SK-N-SH (cell line): ENCODE measurements around the gene CAPZA2. TPM values are rescaled to one million over a fixed set of nuclear protein-coding genes. Genes with fewer than 3 reads are reported as not detected.

Experiments used
- CTCF ChIA-PET: fragments of 300-600, 350-600 bp; formaldehyde crosslinking; extraction: SDS; loops from one replicate; lab custom pipeline; 2021; lab: Yijun Ruan, JAX
- POLR2A ChIA-PET: fragments of 350-600 bp; sonication (Branson Sonifier 250); formaldehyde crosslinking; extraction: SDS; loops from one replicate; lab custom pipeline; 2020; ENCODE audit warnings: antibody characterized with exemption, inconsistent platforms; lab: Yijun Ruan, JAX
- DNase-seq: peaks from one replicate; pipeline ENCODE4 v3.0.0; 2012
- H2AFZ ChIP-seq: fragments of 200-600 bp; sonication (generic); 2 replicates; pipeline ENCODE4 v1.8.1; 2016; ENCODE audit warnings: antibody characterized with exemption, mild to moderate bottlenecking, low read depth
- H3F3A ChIP-seq: fragments of 200-600 bp; sonication (generic); replicated peaks from 2 replicates; pipeline ENCODE3; 2016; ENCODE audit warnings: antibody characterized with exemption, mild to moderate bottlenecking; ENCODE audit not compliant: insufficient read depth
- H3K27ac ChIP-seq, 2 experiments: fragments of 200-500 bp in 1 of 2; fragments of 200-600 bp in 1 of 2; sonication (Bioruptor generic) in 1 of 2; sonication (generic), shearing (Covaris generic) in 1 of 2; 2 replicates each; pipeline versions ENCODE4 v1.5.1 to v1.6.1; 2014 to 2016; ENCODE audit warnings: low read depth in 2 of 2, inconsistent platforms in 1 of 2, low read length in 1 of 2, mild to moderate bottlenecking in 1 of 2, mixed read lengths in 1 of 2
- H3K27me3 ChIP-seq: fragments of 200-600 bp; sonication (generic), shearing (Covaris generic); 2 replicates; pipeline ENCODE4 v1.6.1; 2016; ENCODE audit warnings: mixed run types; ENCODE audit not compliant: insufficient read depth
- H3K36me3 ChIP-seq, 2 experiments: fragments of 200-500 bp in 1 of 2; fragments of 200-600 bp in 1 of 2; sonication (Bioruptor generic) in 1 of 2; sonication (generic) in 1 of 2; replicated peaks in 1 of 2; 2 replicates each; pipeline versions ENCODE3 to v1.5.1; 2014 to 2016; ENCODE audit warnings: low read length in 1 of 2, mild to moderate bottlenecking in 1 of 2; ENCODE audit not compliant: insufficient read depth in 2 of 2, control insufficient read depth in 1 of 2
- H3K4me1 ChIP-seq, 2 experiments: fragments of 200-500 bp in 1 of 2; fragments of 200-600 bp in 1 of 2; sonication (Bioruptor generic) in 1 of 2; sonication (generic), shearing (Covaris generic) in 1 of 2; 2 replicates each; pipeline versions ENCODE4 v1.5.1 to v1.6.1; 2014 to 2016; ENCODE audit warnings: low read depth in 1 of 2, low read length in 1 of 2, mixed run types in 1 of 2; ENCODE audit not compliant: insufficient read depth in 2 of 2, control insufficient read depth in 1 of 2
- H3K4me2 ChIP-seq: fragments of 200-600 bp; sonication (generic), shearing (Covaris generic); 2 replicates; pipeline ENCODE4 v1.6.1; 2017; ENCODE audit warnings: mixed run types
- H3K4me3 ChIP-seq, 2 experiments: fragments of 200-500 bp in 1 of 2; fragments of 200-600 bp in 1 of 2; sonication (Bioruptor generic) in 1 of 2; sonication (generic), shearing (Covaris generic) in 1 of 2; 2 replicates each; pipeline versions ENCODE4 v1.5.1 to v1.8.1; 2014 to 2016; ENCODE audit warnings: low read depth in 2 of 2, inconsistent platforms in 1 of 2, low read length in 1 of 2, mild to moderate bottlenecking in 1 of 2, mixed read lengths in 1 of 2, moderate library complexity in 1 of 2
- H3K79me2 ChIP-seq: fragments of 200-600 bp; sonication (generic); 2 replicates; pipeline ENCODE4 v1.8.1; 2017; ENCODE audit warnings: mild to moderate bottlenecking; ENCODE audit not compliant: insufficient read depth
- H3K9ac ChIP-seq: fragments of 200-600 bp; sonication (generic); 2 replicates; pipeline ENCODE4 v1.6.1; 2017; ENCODE audit warnings: mixed run types
- H3K9me2 ChIP-seq: fragments of 200-600 bp; sonication (generic); 2 replicates; pipeline ENCODE4 v1.6.1; 2017; ENCODE audit warnings: mixed run types
- H3K9me3 ChIP-seq: fragments of 200-600 bp; sonication (generic); 2 replicates; pipeline ENCODE4 v1.6.1; 2017; ENCODE audit warnings: mixed run types, mild to moderate bottlenecking, moderate library complexity
- H4K20me1 ChIP-seq: fragments of 200-600 bp; sonication (generic); 2 replicates; pipeline ENCODE4 v1.6.1; 2017; ENCODE audit warnings: mild to moderate bottlenecking, mixed run types; ENCODE audit not compliant: insufficient read depth
- CHD2 ChIP-seq: fragments of 150-350 bp; IDR thresholded peaks from 2 replicates; pipeline ENCODE4 v1.6.1; 2018; ENCODE audit warnings: low read length; ENCODE audit not compliant: partially characterized antibody
- EP300 ChIP-seq, 2 experiments: IDR thresholded peaks; 2 replicates each; pipeline versions ENCODE4 v1.4.0 to v1.6.1; 2012; ENCODE audit warnings: borderline replicate concordance in 1 of 2, low read depth in 1 of 2, low read length in 1 of 2
- FOSL2 ChIP-seq: IDR thresholded peaks from 2 replicates; pipeline ENCODE4 v1.4.0; 2012; ENCODE audit warnings: low read depth, mild to moderate bottlenecking, moderate library complexity, borderline replicate concordance
- FOXM1 ChIP-seq: IDR thresholded peaks from 2 replicates; pipeline ENCODE4 v1.4.0; 2012; ENCODE audit warnings: low read depth, mild to moderate bottlenecking
- JUND ChIP-seq: IDR thresholded peaks from 2 replicates; pipeline ENCODE4 v1.4.0; 2012
- NFIC ChIP-seq: IDR thresholded peaks from 2 replicates; pipeline ENCODE4 v1.4.0; 2012; ENCODE audit warnings: borderline replicate concordance
- NRF1 ChIP-seq: IDR thresholded peaks from 2 replicates; pipeline ENCODE4 v1.6.1; 2012; ENCODE audit warnings: low read depth, mild to moderate bottlenecking, low read length
- RAD21 ChIP-seq: IDR thresholded peaks from 2 replicates; pipeline ENCODE4 v1.6.1; 2012; ENCODE audit warnings: mild to moderate bottlenecking, low read length
- RCOR1 ChIP-seq: fragments of 150-350 bp; IDR thresholded peaks from 2 replicates; pipeline ENCODE4 v1.6.1; 2017; ENCODE audit warnings: antibody characterized with exemption, low read length
- RFX5 ChIP-seq: IDR thresholded peaks from 2 replicates; pipeline ENCODE4 v1.6.1; 2012; ENCODE audit warnings: mild to moderate bottlenecking, improper control_type of control experiment, low read length
- SMC3 ChIP-seq: IDR thresholded peaks from 2 replicates; pipeline ENCODE4 v1.6.1; 2012; ENCODE audit warnings: low read depth, low read length, improper control_type of control experiment
- TAF1 ChIP-seq: IDR thresholded peaks from 2 replicates; pipeline ENCODE4 v1.6.1; 2012; ENCODE audit warnings: low read depth, mild to moderate bottlenecking, low read length, moderate library complexity, borderline replicate concordance
- TCF12 ChIP-seq: IDR thresholded peaks from 2 replicates; pipeline ENCODE4 v1.4.0; 2012
- TEAD4 ChIP-seq: IDR thresholded peaks from 2 replicates; pipeline ENCODE4 v1.4.0; 2012; ENCODE audit warnings: mild to moderate bottlenecking, borderline replicate concordance; ENCODE audit not compliant: insufficient read depth
- WGBS: methylation state at CpG from one replicate; pipeline ENCODE4 v1.1.6; 2017; ENCODE audit warnings: low lambda C conversion rate; 5-methylcytosine and 5-hydroxymethylcytosine counted together
- polyA plus RNA-seq, 3 experiments: library from polyadenylated mRNA; depleted of rRNA; stranded (reverse); fragments of >200 nt; gene quantifications; 2 replicates each; pipeline ENCODE4 v1.2.3, GENCODE V29; 2012
- TF ChIP-seq, protein P1 (sequence below): fragments of 200-600 bp; sonication (generic); IDR thresholded peaks from 2 replicates; pipeline ENCODE4 v1.6.1; 2017; ENCODE audit warnings: antibody characterized with exemption, mild to moderate bottlenecking, moderate library complexity
- TF ChIP-seq, protein P2 (sequence below): fragments of 150-350 bp; IDR thresholded peaks from 2 replicates; pipeline ENCODE4 v1.6.1; 2016; ENCODE audit warnings: mild to moderate bottlenecking, low read depth, low read length
- TF ChIP-seq, protein P3 (sequence below): IDR thresholded peaks from 2 replicates; pipeline ENCODE4 v1.4.0; 2012; ENCODE audit warnings: low read depth, borderline replicate concordance
- TF ChIP-seq, protein P4 (sequence below): fragments of 150-350 bp; IDR thresholded peaks from 2 replicates; pipeline ENCODE4 v1.6.1; 2017; ENCODE audit warnings: antibody characterized with exemption, low read length, low read depth, borderline replicate concordance

The CAPZA2 gene
- polyA plus RNA-seq, 1 of the 3 experiments (the other 2 are of a cell fraction), result 44.6 TPM

DNA sequence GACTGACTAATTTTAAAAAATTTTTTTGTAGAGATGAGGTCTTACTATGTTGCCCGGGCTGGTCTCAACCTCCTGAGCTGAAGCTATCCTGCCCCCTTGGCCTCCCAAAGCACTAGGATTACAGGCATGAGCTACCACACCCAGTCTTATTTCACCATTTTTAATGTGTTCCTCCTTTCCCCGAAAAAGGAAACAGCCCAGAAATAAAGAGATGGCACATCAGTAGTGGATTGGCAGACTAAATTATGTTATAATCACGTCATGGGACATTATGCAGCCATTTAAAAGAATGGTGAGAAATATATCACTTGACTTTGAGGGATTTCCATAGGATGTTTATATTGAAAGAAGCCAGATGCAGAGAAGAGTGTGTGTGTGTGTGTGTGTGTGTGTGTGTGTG, 40.5 kb downstream of the CAPZA2 start (continued):
- TF ChIP-seq, protein P1, sequence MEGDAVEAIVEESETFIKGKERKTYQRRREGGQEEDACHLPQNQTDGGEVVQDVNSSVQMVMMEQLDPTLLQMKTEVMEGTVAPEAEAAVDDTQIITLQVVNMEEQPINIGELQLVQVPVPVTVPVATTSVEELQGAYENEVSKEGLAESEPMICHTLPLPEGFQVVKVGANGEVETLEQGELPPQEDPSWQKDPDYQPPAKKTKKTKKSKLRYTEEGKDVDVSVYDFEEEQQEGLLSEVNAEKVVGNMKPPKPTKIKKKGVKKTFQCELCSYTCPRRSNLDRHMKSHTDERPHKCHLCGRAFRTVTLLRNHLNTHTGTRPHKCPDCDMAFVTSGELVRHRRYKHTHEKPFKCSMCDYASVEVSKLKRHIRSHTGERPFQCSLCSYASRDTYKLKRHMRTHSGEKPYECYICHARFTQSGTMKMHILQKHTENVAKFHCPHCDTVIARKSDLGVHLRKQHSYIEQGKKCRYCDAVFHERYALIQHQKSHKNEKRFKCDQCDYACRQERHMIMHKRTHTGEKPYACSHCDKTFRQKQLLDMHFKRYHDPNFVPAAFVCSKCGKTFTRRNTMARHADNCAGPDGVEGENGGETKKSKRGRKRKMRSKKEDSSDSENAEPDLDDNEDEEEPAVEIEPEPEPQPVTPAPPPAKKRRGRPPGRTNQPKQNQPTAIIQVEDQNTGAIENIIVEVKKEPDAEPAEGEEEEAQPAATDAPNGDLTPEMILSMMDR, result no peak
- TF ChIP-seq EP300 (IDR thresholded peaks at IDR 0.05; ENCODE audit: borderline replicate concordance in 1 of 2, low read depth in 1 of 2, low read length in 1 of 2) (no peak), RCOR1 (no peak), TEAD4 (no peak), NFIC (no peak), RAD21 (no peak)
- TF ChIP-seq, protein P2, sequence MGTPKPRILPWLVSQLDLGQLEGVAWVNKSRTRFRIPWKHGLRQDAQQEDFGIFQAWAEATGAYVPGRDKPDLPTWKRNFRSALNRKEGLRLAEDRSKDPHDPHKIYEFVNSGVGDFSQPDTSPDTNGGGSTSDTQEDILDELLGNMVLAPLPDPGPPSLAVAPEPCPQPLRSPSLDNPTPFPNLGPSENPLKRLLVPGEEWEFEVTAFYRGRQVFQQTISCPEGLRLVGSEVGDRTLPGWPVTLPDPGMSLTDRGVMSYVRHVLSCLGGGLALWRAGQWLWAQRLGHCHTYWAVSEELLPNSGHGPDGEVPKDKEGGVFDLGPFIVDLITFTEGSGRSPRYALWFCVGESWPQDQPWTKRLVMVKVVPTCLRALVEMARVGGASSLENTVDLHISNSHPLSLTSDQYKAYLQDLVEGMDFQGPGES, result no peak

DNA sequence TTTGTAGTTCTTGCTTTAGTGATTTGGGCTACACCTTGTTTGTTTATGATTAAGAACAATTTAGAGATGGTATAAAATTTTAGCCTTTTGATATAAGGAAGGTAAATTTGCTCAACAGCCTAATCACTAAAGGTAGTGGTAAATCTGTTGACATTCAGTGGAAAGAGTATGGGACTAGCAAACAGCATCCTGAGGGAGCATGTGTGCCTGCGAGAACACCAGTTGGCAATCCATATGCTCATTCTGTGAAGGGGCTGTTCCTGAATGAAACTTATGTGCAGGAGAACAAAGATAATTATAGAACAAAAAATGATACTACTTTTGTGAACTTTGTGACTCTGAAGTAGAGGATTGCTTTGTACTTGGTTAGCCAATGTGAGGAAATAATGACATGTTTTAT, 44.0 kb downstream of the CAPZA2 start:
- H3K4me2 ChIP-seq, result no peak overlapping the region
- no peak overlapping the region for H2AFZ ChIP-seq
- peaks cover 3% of the 10 kb centered on the region; the same call in 1 of the 2 replicates for H4K20me1 ChIP-seq
- H3K27ac ChIP-seq, result no peak overlapping the region
- POLR2A ChIA-PET, result no interaction called here
- H3K4me3 ChIP-seq, result no peak overlapping the region
- no peaks in the 10 kb centered on the region for H3K27me3 ChIP-seq
- CTCF ChIA-PET, result interaction anchor here (1.3 kb wide), 1 partner anchor 23 kb away, joined by 3 read pairs; no protein-coding TSS in a partner anchor
- no peak for DNase-seq
- TF ChIP-seq RCOR1 (no peak), JUND (no peak), CHD2 (no peak)
- TF ChIP-seq, protein P3, sequence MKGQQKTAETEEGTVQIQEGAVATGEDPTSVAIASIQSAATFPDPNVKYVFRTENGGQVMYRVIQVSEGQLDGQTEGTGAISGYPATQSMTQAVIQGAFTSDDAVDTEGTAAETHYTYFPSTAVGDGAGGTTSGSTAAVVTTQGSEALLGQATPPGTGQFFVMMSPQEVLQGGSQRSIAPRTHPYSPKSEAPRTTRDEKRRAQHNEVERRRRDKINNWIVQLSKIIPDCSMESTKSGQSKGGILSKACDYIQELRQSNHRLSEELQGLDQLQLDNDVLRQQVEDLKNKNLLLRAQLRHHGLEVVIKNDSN, result no peak
- H3K9me2 ChIP-seq, result no peaks in the 10 kb centered on the region
- H3F3A ChIP-seq, result peaks cover 7% of the 10 kb centered on the region
- H3K79me2 ChIP-seq, result peaks cover 12% of the 10 kb centered on the region; the same call in 1 of the 2 replicates
- H3K9me3 ChIP-seq, result no peaks in the 10 kb centered on the region
- no peak overlapping the region for H3K9ac ChIP-seq
- WGBS, result 97% methylated on average over 1 of the region's 1 CpG
- peaks cover 71 to 73% of the 10 kb centered on the region in 2 experiments for H3K36me3 ChIP-seq
- no peaks in the 10 kb centered on the region; a peak in 1 of 4 replicates for H3K4me1 ChIP-seq

DNA sequence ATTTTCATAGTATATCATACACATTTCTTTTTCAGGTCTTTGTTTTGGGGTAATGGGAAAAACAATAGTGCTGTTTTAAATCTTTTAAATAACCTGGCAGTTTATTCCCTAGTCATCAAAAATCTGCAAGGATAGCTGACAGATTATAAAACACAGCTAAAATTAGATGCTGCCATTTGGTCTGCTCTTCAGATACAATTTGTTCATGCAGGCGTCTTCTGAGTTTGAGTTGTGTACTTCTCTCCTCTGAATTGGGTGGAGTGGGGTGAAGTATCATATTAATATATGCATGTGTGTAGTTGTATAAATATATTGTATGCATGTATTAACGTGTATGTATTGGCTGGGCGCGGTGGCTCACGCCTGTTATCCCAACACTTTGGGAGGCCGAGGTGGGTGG, 48.0 kb downstream of the CAPZA2 start:
- Histone ChIP-seq H3K4me3 (no peak overlapping the region), H3K4me2 (no peak overlapping the region), H3K9ac (no peak overlapping the region), H3K27me3 (no peaks in the 10 kb centered on the region), H3K9me2 (no peaks in the 10 kb centered on the region), H2AFZ (no peak overlapping the region), H4K20me1 (no peaks in the 10 kb centered on the region), H3K79me2 (no peaks in the 10 kb centered on the region; the same call in 1 of the 2 replicates), H3K4me1 (no peaks in the 10 kb centered on the region; a peak in 1 of 4 replicates), H3K36me3 (peaks cover 76 to 84% of the 10 kb centered on the region in 2 experiments), H3K9me3 (no peaks in the 10 kb centered on the region), H3F3A (peaks cover 16% of the 10 kb centered on the region), H3K27ac (no peak overlapping the region)
- CTCF ChIA-PET, result interaction anchor here (0.6 to 3.2 kb wide), 5 partner anchors 8 to 675 kb away, joined by 3 to 16 read pairs (median 3); no protein-coding TSS in a partner anchor
- no peak for DNase-seq
- POLR2A ChIA-PET, result no interaction called here
- WGBS, result 97% methylated on average over 6 of the region's 6 CpGs
- TF ChIP-seq NRF1 (no peak), RFX5 (no peak), TCF12 (no peak), SMC3 (no peak), CHD2 (no peak), RCOR1 (no peak), FOXM1 (no peak), TAF1 (no peak), FOSL2 (no peak), JUND (no peak)
- TF ChIP-seq, protein P3, result no peak
- TF ChIP-seq, protein P4, sequence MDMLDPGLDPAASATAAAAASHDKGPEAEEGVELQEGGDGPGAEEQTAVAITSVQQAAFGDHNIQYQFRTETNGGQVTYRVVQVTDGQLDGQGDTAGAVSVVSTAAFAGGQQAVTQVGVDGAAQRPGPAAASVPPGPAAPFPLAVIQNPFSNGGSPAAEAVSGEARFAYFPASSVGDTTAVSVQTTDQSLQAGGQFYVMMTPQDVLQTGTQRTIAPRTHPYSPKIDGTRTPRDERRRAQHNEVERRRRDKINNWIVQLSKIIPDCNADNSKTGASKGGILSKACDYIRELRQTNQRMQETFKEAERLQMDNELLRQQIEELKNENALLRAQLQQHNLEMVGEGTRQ, result no peak
- TF ChIP-seq, protein P2, result no peak
